Activated CD4-positive, alpha-beta memory T cell treated with anti-CD3 and anti-CD28 coated beads for 36 hours (primary cell): ENCODE measurements around the gene SFXN4. TPM values are rescaled to one million over a fixed set of nuclear protein-coding genes. Genes with fewer than 3 reads are reported as not detected.

Experiments used
- CTCF ChIA-PET: fragments of 350-600 bp; sonication (Branson Sonifier 250); formaldehyde crosslinking; loops from one replicate; lab custom pipeline; 2021; ENCODE audit warnings: antibody characterized with exemption, inconsistent platforms; lab: Charles Lee
- POLR2A ChIA-PET: fragments of 350-600 bp; sonication (Branson Sonifier 250); formaldehyde crosslinking; loops from one replicate; lab custom pipeline; 2021; ENCODE audit warnings: antibody characterized with exemption; lab: Charles Lee
- DNase-seq: peaks from one replicate; pipeline ENCODE4 v3.0.0-alpha.2; 2020
- H3K27ac Mint-ChIP-seq: one replicate; pipeline ENCODE4 v1.8.0; 2021; ENCODE audit warnings: mixed read lengths
- H3K27me3 Mint-ChIP-seq: one replicate; pipeline ENCODE4 v1.8.0; 2021; ENCODE audit warnings: mixed read lengths
- H3K36me3 Mint-ChIP-seq: one replicate; pipeline ENCODE4 v1.8.0; 2021; ENCODE audit warnings: mixed read lengths
- H3K4me1 Mint-ChIP-seq: one replicate; pipeline ENCODE4 v1.8.0; 2021; ENCODE audit warnings: low read depth, mixed read lengths
- H3K4me3 Mint-ChIP-seq: one replicate; pipeline ENCODE4 v1.8.0; 2021; ENCODE audit warnings: mild to moderate bottlenecking, mixed read lengths
- H3K9me3 Mint-ChIP-seq: one replicate; pipeline ENCODE4 v1.8.0; 2021; ENCODE audit warnings: mixed read lengths
- intact Hi-C: fragments of 100-400 bp; cut with micrococcal nuclease; formaldehyde crosslinking; loops from one replicate; pipeline ENCODE4 v1.15.1; 2023
- total RNA-seq, 2 experiments: library from RNA; stranded (reverse); gene quantifications; one replicate each; pipeline ENCODE4 v1.2.3, GENCODE V29; 2021

SFXN4 gene
- 10 to 100 TPM; 38.3 to 38.7 TPM for total RNA-seq

DNA sequence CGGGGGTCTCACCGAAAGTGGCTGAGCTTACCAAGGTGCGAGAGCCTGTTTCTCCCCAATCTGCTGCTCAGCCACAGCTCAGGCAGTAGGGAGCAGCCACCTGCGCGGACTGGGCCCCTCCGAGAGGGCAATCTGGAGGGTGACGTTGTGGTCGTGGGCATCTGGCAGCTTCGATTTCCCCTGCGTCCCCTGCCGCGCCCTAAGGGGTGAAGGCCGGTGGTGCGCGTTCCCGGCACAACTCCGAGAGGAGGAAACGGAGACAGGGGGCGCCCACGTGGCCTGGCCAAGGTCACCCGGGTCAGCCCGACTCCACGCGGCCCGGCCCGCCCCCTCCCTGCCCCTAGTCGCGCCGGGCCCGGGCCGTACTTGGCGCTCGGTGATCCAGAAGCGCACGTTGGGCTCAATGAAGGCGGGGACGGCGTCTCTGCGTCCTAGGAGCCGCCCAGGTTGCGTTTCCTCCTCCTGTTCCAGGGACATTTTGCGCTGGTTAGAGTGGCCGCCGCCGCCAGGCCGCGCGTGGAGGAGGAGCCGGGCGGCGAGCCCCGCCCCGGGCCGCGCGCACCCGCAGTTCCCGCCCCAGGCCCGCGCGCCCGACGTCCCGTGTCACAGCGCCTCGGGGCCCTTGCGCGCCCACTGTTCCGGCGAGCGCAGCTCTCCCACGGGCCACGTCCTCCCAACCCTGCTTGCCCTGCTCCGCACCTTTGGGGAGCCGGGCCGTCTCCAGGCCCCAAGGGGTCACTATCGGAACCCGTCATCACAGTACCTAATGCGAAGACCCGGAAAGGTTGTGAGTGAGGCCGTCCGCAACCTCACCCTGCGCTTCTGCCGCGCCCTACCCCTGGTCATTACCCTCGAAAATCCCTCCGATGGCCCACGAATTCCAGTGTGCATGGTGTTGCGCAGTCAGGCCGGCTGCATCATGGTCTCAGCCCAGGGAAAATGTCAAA lies at the start of gene SFXN4:
Gene SFXN4, minus strand, starts transcription at position 544 of the 947 bp plus-strand sequence. Its CDS starts 67 bp downstream, at position 477.
- peaks cover 28% of the 10 kb centered on the region for H3K36me3 Mint-ChIP-seq
- peak; percentile 83 for DNase-seq
- POLR2A ChIA-PET, result interaction anchor here (0.7 to 2.0 kb wide), 8 partner anchors 9 to 377 kb away, joined by 3 to 8 read pairs (median 3); partner anchors contain the start of genes DENND10, GRK5 and RGS10

DNA sequence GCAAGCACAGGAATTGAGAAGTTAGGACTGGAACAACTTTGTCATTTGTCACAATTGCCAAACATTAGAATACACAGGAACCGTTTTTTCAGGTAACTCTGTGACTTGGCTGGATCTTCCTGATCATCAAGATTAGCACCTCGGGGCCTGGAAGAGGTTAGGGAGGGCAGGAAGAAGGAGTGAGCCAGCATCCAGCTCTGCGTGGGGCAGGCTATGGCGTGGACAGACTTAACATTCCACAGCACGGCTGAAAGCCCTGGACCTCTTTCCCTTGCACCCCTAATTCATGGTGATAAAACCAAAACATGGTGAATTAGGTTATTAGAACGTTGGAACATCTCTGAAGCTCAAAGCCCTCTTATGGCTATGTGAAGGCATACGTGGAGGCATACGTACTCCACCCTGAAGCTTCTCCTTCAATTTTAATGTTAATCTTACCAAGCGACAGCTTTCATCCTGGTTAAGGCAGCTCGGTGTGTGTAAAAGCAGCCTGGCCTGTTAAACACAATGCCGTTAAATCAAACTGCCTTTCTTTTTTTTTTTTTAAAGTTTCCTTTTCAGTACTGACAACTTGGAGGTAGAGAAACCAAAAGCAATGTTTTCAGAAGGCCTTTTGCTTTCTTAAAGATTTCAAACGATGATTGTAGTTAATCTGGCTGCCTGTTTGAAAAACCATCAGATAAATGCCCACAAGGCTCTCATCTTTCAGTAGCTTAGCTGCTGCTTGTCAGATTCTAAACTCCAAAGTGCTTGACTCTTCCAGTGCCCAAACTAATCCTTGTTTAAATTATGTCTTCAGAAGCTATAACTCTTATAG lies 46.3 kb upstream of the SFXN4 start:
- no peaks in the 10 kb centered on the region for H3K27me3 Mint-ChIP-seq
- H3K36me3 Mint-ChIP-seq, result peaks cover 2% of the 10 kb centered on the region
- peaks cover 50% of the 10 kb centered on the region for H3K4me1 Mint-ChIP-seq
- intact Hi-C loops, result loop anchor here (1.0 kb wide), 1 partner anchor 38 kb away; no protein-coding TSS in a partner anchor
- H3K4me3 Mint-ChIP-seq, result peak overlapping the region; percentile 68
- no peak for DNase-seq
- CTCF ChIA-PET, result interaction anchor here (0.9 to 1.9 kb wide), 7 partner anchors 13 to 503 kb away, joined by 3 to 9 read pairs (median 4); no protein-coding TSS in a partner anchor
- POLR2A ChIA-PET, result interaction anchor here (0.6 to 1.2 kb wide), 3 partner anchors 59 to 90 kb away, joined by 3 to 5 read pairs (median 3); no protein-coding TSS in a partner anchor
- no peaks in the 10 kb centered on the region for H3K9me3 Mint-ChIP-seq
- H3K27ac Mint-ChIP-seq, result peak overlapping the region; percentile 90

More for the DNA sequence above, at the start of gene SFXN4:
- intact Hi-C loops, result loop anchor here (1.0 to 2.0 kb wide), 2 partner anchors 13 to 41 kb away; partner anchors contain the start of genes GRK5 and PRDX3
- H3K27ac Mint-ChIP-seq, result peak within 1 kb of the TSS; percentile 87
- peaks cover 37% of the 10 kb centered on the region for H3K4me1 Mint-ChIP-seq
- no peaks in the 10 kb centered on the region for H3K27me3 Mint-ChIP-seq
- H3K4me3 Mint-ChIP-seq, result peak within 1 kb of the TSS; percentile 84
- CTCF ChIA-PET, result interaction anchor here (0.7 to 2.6 kb wide), 7 partner anchors 11 to 378 kb away, joined by 3 to 13 read pairs (median 3); partner anchors contain the start of genes GRK5 and RGS10
- H3K9me3 Mint-ChIP-seq, result no peaks in the 10 kb centered on the region

DNA sequence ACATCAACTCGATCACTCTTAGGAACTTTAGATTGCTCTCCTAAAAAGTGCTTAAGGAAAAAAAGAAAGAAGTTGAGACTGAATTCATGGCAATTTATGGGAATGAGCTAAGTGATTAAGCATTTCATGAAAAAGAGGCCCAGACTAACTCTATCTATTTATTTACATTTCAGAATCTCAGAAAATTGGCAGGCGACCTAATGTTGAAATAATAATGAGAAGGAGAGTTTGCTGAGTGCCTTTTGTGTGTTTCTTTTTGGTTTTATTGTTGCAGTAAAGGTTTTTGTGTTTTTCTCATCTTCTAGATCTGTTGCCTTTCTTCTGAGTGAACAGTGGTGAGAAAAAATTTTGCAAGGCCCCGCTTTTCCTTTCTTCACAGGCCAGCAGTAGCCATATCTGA lies 45.7 kb upstream of the SFXN4 start:
- DNase-seq, result no peak
- peak overlapping the region; percentile 90 for H3K27ac Mint-ChIP-seq
- intact Hi-C loops, result no loop called here

DNA sequence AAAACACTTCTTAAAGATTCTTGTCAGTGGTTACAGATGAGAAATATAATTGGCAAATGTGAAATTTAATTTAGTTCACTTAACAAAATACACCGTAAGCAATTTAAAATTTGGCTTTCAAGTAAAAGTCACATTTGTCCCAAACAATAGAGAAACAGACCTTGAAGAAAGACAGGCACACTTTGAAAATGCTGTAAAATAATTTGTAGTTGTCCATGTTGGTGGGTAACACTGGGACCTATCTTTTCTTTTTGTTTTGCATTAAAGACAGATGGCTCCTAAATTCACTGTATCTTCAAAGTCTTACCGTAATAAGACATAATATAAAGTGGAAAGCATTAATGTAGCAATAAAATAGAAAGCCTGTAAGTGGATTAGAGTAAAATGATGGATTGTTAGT lies 45.1 kb upstream of the SFXN4 start:
- intact Hi-C loops, result no loop called here
- Mint-ChIP-seq H3K27ac (no peak overlapping the region), H3K27me3 (no peaks in the 10 kb centered on the region), H3K36me3 (peaks cover 2% of the 10 kb centered on the region), H3K4me1 (peaks cover 58% of the 10 kb centered on the region), H3K4me3 (no peak overlapping the region), H3K9me3 (no peaks in the 10 kb centered on the region)
- DNase-seq, result no peak
- CTCF ChIA-PET, result interaction anchor here (0.6 to 2.3 kb wide), 6 partner anchors 11 to 235 kb away, joined by 3 to 9 read pairs (median 8); no protein-coding TSS in a partner anchor
- POLR2A ChIA-PET, result no interaction called here

More for the DNA sequence above, 45.7 kb upstream of the SFXN4 start:
- POLR2A ChIA-PET, result interaction anchor here (1.0 kb wide), 1 partner anchor 90 kb away, joined by 3 read pairs; no protein-coding TSS in a partner anchor
- H3K27me3 Mint-ChIP-seq, result no peaks in the 10 kb centered on the region
- CTCF ChIA-PET, result interaction anchor here (1.0 to 1.9 kb wide), 4 partner anchors 12 to 234 kb away, joined by 3 to 9 read pairs (median 7); no protein-coding TSS in a partner anchor
- peaks cover 54% of the 10 kb centered on the region for H3K4me1 Mint-ChIP-seq
- H3K9me3 Mint-ChIP-seq, result no peaks in the 10 kb centered on the region
- H3K36me3 Mint-ChIP-seq, result peaks cover 2% of the 10 kb centered on the region
- H3K4me3 Mint-ChIP-seq, result peak overlapping the region; percentile 68

DNA sequence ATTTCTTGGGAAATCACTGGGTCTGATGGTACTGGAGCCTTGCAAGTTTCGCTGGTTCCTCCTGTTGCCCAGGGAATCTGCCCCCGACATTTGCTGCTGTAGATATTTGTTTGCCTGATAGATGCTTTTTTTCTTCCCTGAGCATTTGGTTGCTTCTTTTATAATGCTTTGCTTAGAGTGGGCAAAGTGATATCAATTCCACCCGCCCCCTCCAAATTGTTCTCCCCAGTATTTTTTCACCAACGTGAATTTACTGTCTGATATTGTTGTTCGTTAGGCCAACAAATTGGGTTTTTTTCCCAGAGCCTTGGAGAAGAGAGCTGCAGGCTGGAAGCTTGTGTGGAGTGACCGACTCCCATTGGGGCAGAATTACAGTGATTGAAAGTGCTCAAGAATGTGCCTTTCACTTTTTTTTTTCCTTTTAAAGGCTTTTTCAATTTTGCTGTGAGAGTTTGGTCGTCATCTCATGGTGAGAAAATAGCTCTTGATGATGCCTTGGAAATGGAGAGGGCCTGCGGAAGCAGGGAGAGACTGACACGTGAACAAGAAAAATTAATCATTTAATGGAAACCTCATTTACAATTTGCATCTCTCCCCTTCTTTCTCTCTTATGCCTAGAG lies 44.3 kb upstream of the SFXN4 start:
- no peak for DNase-seq
- H3K27me3 Mint-ChIP-seq, result no peaks in the 10 kb centered on the region
- intact Hi-C loops, result loop anchor here (1.0 to 5.0 kb wide), 8 partner anchors 25 to 662 kb away; partner anchors contain the start of genes BAG3, MCMBP and TIAL1
- H3K36me3 Mint-ChIP-seq, result peaks cover 2% of the 10 kb centered on the region
- ChIA-PET CTCF (interaction anchor here (0.6 to 2.4 kb wide), 22 partner anchors 10 to 285 kb away, joined by 3 to 17 read pairs (median 4); partner anchors contain the start of gene PRDX3), POLR2A (interaction anchor here (0.6 to 1.8 kb wide), 5 partner anchors 11 to 96 kb away, joined by 3 to 10 read pairs (median 5); no protein-coding TSS in a partner anchor)
- H3K27ac Mint-ChIP-seq, result peak overlapping the region; percentile 91
- H3K4me3 Mint-ChIP-seq, result peak overlapping the region; percentile 100
- H3K9me3 Mint-ChIP-seq, result no peaks in the 10 kb centered on the region
- H3K4me1 Mint-ChIP-seq, result peaks cover 58% of the 10 kb centered on the region

GRCh38 chr10:119209035-119209735 lies 43.7 kb upstream of the SFXN4 start:
- peak overlapping the region; percentile 100 for H3K4me3 Mint-ChIP-seq
- POLR2A ChIA-PET, result interaction anchor here (0.6 to 1.8 kb wide), 4 partner anchors 11 to 97 kb away, joined by 3 to 10 read pairs (median 5); no protein-coding TSS in a partner anchor
- H3K27ac Mint-ChIP-seq, result peak overlapping the region; percentile 91
- intact Hi-C loops, result loop anchor here (1.0 to 5.0 kb wide), 8 partner anchors 26 to 663 kb away; partner anchors contain the start of genes BAG3, MCMBP and TIAL1
- no peaks in the 10 kb centered on the region for H3K27me3 Mint-ChIP-seq
- DNase-seq, result peak; percentile 79
- H3K9me3 Mint-ChIP-seq, result no peaks in the 10 kb centered on the region
- H3K36me3 Mint-ChIP-seq, result peaks cover 2% of the 10 kb centered on the region
- H3K4me1 Mint-ChIP-seq, result peaks cover 56% of the 10 kb centered on the region
- CTCF ChIA-PET, result interaction anchor here (0.5 to 2.4 kb wide), 24 partner anchors 10 to 597 kb away, joined by 3 to 17 read pairs (median 4); partner anchors contain the start of gene PRDX3

GRCh38 chr10:119208553-119208940 lies 43.0 kb upstream of the SFXN4 start:
- H3K27ac Mint-ChIP-seq, result peak overlapping the region; percentile 91
- H3K4me1 Mint-ChIP-seq, result peaks cover 49% of the 10 kb centered on the region
- H3K4me3 Mint-ChIP-seq, result peak overlapping the region; percentile 100
- no peak for DNase-seq
- no peaks in the 10 kb centered on the region for H3K9me3 Mint-ChIP-seq
- POLR2A ChIA-PET, result interaction anchor here (1.8 to 2.7 kb wide), 2 partner anchors 32 to 97 kb away, joined by 10 to 18 read pairs; no protein-coding TSS in a partner anchor
- H3K36me3 Mint-ChIP-seq, result peaks cover 2% of the 10 kb centered on the region
- CTCF ChIA-PET, result interaction anchor here (0.5 to 2.4 kb wide), 14 partner anchors 9 to 286 kb away, joined by 3 to 17 read pairs (median 5); partner anchors contain the start of gene PRDX3
- no peaks in the 10 kb centered on the region for H3K27me3 Mint-ChIP-seq
- intact Hi-C loops, result loop anchor here (1.0 to 5.0 kb wide), 10 partner anchors 26 to 664 kb away; partner anchors contain the start of genes BAG3, MCMBP and TIAL1

GRCh38 chr10:119207713-119208552 lies 42.4 kb upstream of the SFXN4 start:
- intact Hi-C loops, result loop anchor here (1.0 to 5.0 kb wide), 15 partner anchors 27 to 664 kb away; partner anchors contain the start of genes BAG3, MCMBP, PRDX3 and SFXN4
- peak; percentile 60 for DNase-seq
- ChIA-PET CTCF (interaction anchor here (0.7 to 2.9 kb wide), 31 partner anchors 8 to 445 kb away, joined by 3 to 53 read pairs (median 8); partner anchors contain the start of genes PRDX3, RGS10 and SFXN4), POLR2A (interaction anchor here (0.6 to 2.7 kb wide), 12 partner anchors 20 to 258 kb away, joined by 3 to 18 read pairs (median 4); partner anchors contain the start of genes EIF3A and SFXN4)
- Mint-ChIP-seq H3K27me3 (no peaks in the 10 kb centered on the region), H3K36me3 (peaks cover 2% of the 10 kb centered on the region), H3K4me3 (peak overlapping the region; percentile 100), H3K27ac (peak overlapping the region; percentile 91), H3K4me1 (peaks cover 45% of the 10 kb centered on the region), H3K9me3 (no peaks in the 10 kb centered on the region)

- CTCF ChIA-PET, result interaction anchor here (0.7 to 2.9 kb wide), 33 partner anchors 9 to 456 kb away, joined by 3 to 53 read pairs (median 6); partner anchors contain the start of genes RGS10 and SFXN4
- Mint-ChIP-seq H3K27ac (peak within 1 kb of the TSS; percentile 91), H3K27me3 (no peaks in the 10 kb centered on the region), H3K36me3 (peaks cover 2% of the 10 kb centered on the region), H3K4me1 (peaks cover 38% of the 10 kb centered on the region), H3K4me3 (peak within 1 kb of the TSS; percentile 100), H3K9me3 (no peaks in the 10 kb centered on the region)
- intact Hi-C loops, result loop anchor here (1.0 to 5.0 kb wide), 8 partner anchors 29 to 665 kb away; partner anchors contain the start of genes BAG3, MCMBP, PRDX3 and SFXN4
- peak; percentile 96 for DNase-seq
- POLR2A ChIA-PET, result interaction anchor here (0.6 to 2.7 kb wide), 15 partner anchors 20 to 335 kb away, joined by 3 to 18 read pairs (median 4); partner anchors contain the start of genes EIF3A, RGS10 and SFXN4
Observed at GRCh38 chr10:119207366-119207666, 41.8 kb upstream of the SFXN4 start, which contains the start of gene GRK5. TSS of gene GRK5 (plus strand) at chr10:119207571. CDS start at chr10:119207918, 347 bp downstream.
